Mucosa of descending colon (tissue), 3 donors: Measurements from ENCODE around the gene FBXO38. TPM values are rescaled to one million over a fixed set of nuclear protein-coding genes. Genes with fewer than 3 reads are reported as not detected.

Source experiments
- ATAC-seq: fragments of 200-7000 bp; cut with Tn5 transposase; one replicate; pipeline ENCODE4 v1.9.1; 2020; ENCODE audit warnings: mild to moderate bottlenecking, moderate library complexity
- DNase-seq, 3 donors: peaks; one replicate each; pipeline ENCODE4 v3.0.0-alpha.2; 2020
- H3K36me3 ChIP-seq: fragments of 200-600 bp; one replicate; pipeline ENCODE4 v1.8.0; 2021; ENCODE audit warnings: low read depth, mild to moderate bottlenecking
- H3K4me1 ChIP-seq: fragments of 200-600 bp; one replicate; pipeline ENCODE4 v1.8.0; 2021; ENCODE audit warnings: low read depth, mild to moderate bottlenecking
- H3K4me3 ChIP-seq: fragments of 200-600 bp; one replicate; pipeline ENCODE4 v1.8.0; 2021; ENCODE audit warnings: mild to moderate bottlenecking
- H3K9me3 ChIP-seq: fragments of 200-600 bp; one replicate; pipeline ENCODE4 v1.8.0; 2021; ENCODE audit warnings: mild to moderate bottlenecking
- CTCF ChIP-seq: fragments of 200-600 bp; IDR thresholded peaks from one replicate; pipeline ENCODE4 v1.8.0; 2022; ENCODE audit warnings: antibody characterized with exemption, mild to moderate bottlenecking
- intact Hi-C, 2 donors: fragments of 100-400 bp; cut with DNase I in 1 of 2; cut with micrococcal nuclease in 1 of 2; formaldehyde crosslinking; loops; one replicate each; pipeline versions ENCODE4 v1.11.0 to v1.11.1; 2022; cut with DNase I, micrococcal nuclease
- total RNA-seq, 3 donors: library from RNA; stranded (reverse); fragmentation: NEBNext Ultra II Directional in 2 of 3; extraction: Animal tissue kit (Norgen Biotek cat#: 25700) in 2 of 3; gene quantifications; one replicate each; pipeline versions ENCODE4 v1.2.1 to v1.2.4, GENCODE V29; 2021 to 2023
- donor health status: DM: no; HTN: no; CAD: no; lungs with moderate emphysema.
- donor health status: DM: no; HTN: no; CAD: no.
- donor health status: DM: no; HTN: yes; CAD: no.

The FBXO38 gene
- total RNA-seq, 3 donors from 2014 or later, result 46.5 to 48.0 (median 46.9) TPM

GRCh38 chr5:148406406-148406805 is 22.6 kb downstream of the FBXO38 start:
- TF ChIP-seq CTCF, result no peak
- H3K36me3 ChIP-seq, result peaks cover 13% of the 10 kb centered on the region
- DNase-seq (no peak), ATAC-seq (no peak)
- no peak overlapping the region for H3K4me3 ChIP-seq
- H3K4me1 ChIP-seq, result no peaks in the 10 kb centered on the region
- H3K9me3 ChIP-seq, result no peaks in the 10 kb centered on the region
- intact Hi-C loops, result no loop called here

GRCh38 chr5:148408092-148408491 is 24.3 kb downstream of the FBXO38 start:
- TF ChIP-seq CTCF, result no peak
- ATAC-seq, result no peak
- Histone ChIP-seq H3K9me3 (no peaks in the 10 kb centered on the region), H3K4me3 (no peak overlapping the region), H3K36me3 (peaks cover 13% of the 10 kb centered on the region), H3K4me1 (no peaks in the 10 kb centered on the region)
- intact Hi-C loops, result no loop called here
- no peak for DNase-seq

- DNase-seq (no peak), ATAC-seq (no peak)
- Histone ChIP-seq H3K9me3 (no peaks in the 10 kb centered on the region), H3K4me3 (no peak overlapping the region), H3K36me3 (peaks cover 13% of the 10 kb centered on the region), H3K4me1 (no peaks in the 10 kb centered on the region)
- intact Hi-C loops, result no loop called here
- no peak for TF ChIP-seq CTCF
These were observed 28.4 kb downstream of the FBXO38 start for GRCh38 chr5:148412124-148412523.

GRCh38 chr5:148414833-148415232 is 31.1 kb downstream of the FBXO38 start:
- no peak for TF ChIP-seq CTCF
- Histone ChIP-seq H3K4me3 (no peak overlapping the region), H3K4me1 (no peaks in the 10 kb centered on the region), H3K9me3 (no peaks in the 10 kb centered on the region), H3K36me3 (peaks cover 16% of the 10 kb centered on the region)
- DNase-seq (no peak), ATAC-seq (no peak)
- intact Hi-C loops, result no loop called here

GRCh38 chr5:148416416-148416815 is 32.7 kb downstream of the FBXO38 start:
- Histone ChIP-seq H3K9me3 (no peaks in the 10 kb centered on the region), H3K4me3 (no peak overlapping the region), H3K36me3 (peaks cover 9% of the 10 kb centered on the region), H3K4me1 (no peaks in the 10 kb centered on the region)
- DNase-seq (no peak), ATAC-seq (no peak)
- intact Hi-C loops, result no loop called here
- TF ChIP-seq CTCF, result no peak

GRCh38 chr5:148416921-148417320 is 33.2 kb downstream of the FBXO38 start:
- Histone ChIP-seq H3K36me3 (peaks cover 12% of the 10 kb centered on the region), H3K9me3 (no peaks in the 10 kb centered on the region), H3K4me1 (no peaks in the 10 kb centered on the region), H3K4me3 (no peak overlapping the region)
- intact Hi-C loops, result no loop called here
- ATAC-seq (no peak), DNase-seq (no peak)
- no peak for TF ChIP-seq CTCF
